Placental epithelial cell (primary cell): ENCODE data around the gene SLC35F5. TPM values are rescaled to one million over a fixed set of nuclear protein-coding genes. Genes with fewer than 3 reads are reported as not detected.

ENCODE experiments used
- small RNA-seq: library from RNA; depleted of rRNA; stranded (forward); fragments of <200 nt; gene quantifications from one replicate; pipeline ENCODE3, GENCODE V24; 2012
- total RNA-seq: library from RNA; depleted of rRNA; stranded (reverse); fragments of >200 nt; gene quantifications from 2 replicates; pipeline ENCODE4 v1.2.3, GENCODE V29; 2012

The SLC35F5 gene
- total RNA-seq, result 137 and 145 TPM in 2 replicates

GRCh38 chr2:113756355-113757137 lies at the start of gene SLC35F5:
Gene SLC35F5, minus strand, starts transcription at chr2:113756642. Its CDS starts 233 bp downstream, at chr2:113756409.

Small RNAs within 50 kb of the gene (small RNA-seq; reads per million reads assigned to genes)
- gene MIR4782, result not detected
- gene RNU6-744P, result not detected

Other genes starting within 250 kb of the SLC35F5 start
- gene RABL2A, start 129.4 kb downstream of the SLC35F5 start, total RNA-seq, result 10.0 and 22.8 TPM in 2 replicates
- 68.3 and 227 TPM in 2 replicates for gene ACTR3, start 133.4 kb upstream of the SLC35F5 start, total RNA-seq